Breast epithelium (tissue), 4 donors: ENCODE measurements around the gene NLK. TPM values are rescaled to one million over a fixed set of nuclear protein-coding genes. Genes with fewer than 3 reads are reported as not detected.

Experiments
- DNase-seq, 2 donors: peaks; one replicate each; pipeline ENCODE4 v3.0.0-alpha.2; 2019; ENCODE audit warnings: low spot score in 2 of 2
- H3K27ac ChIP-seq, 2 donors: fragments of 200-600 bp; sonication (generic) in 1 of 2; one replicate each; pipeline ENCODE4 v1.5.1; 2016 to 2019; ENCODE audit warnings: mild to moderate bottlenecking in 1 of 2
- H3K27me3 ChIP-seq, 2 donors: fragments of 200-600 bp; sonication (generic) in 1 of 2; one replicate each; pipeline versions ENCODE4 v1.5.1 to v1.6.0; 2017 to 2019; ENCODE audit warnings: control low read depth in 1 of 2, mild to moderate bottlenecking in 1 of 2
- H3K36me3 ChIP-seq: fragments of 200-600 bp; one replicate; pipeline ENCODE4 v1.5.1; 2019
- H3K4me1 ChIP-seq, 2 donors: fragments of 200-600 bp; sonication (generic); one replicate each; pipeline ENCODE4 v1.5.1; 2016 to 2019; ENCODE audit warnings: control low read depth in 1 of 2
- H3K4me3 ChIP-seq, 3 donors: fragments of 200-600 bp; sonication (generic); 1 replicate in 2 of 3; 2 replicates in 1 of 3; pipeline ENCODE4 v1.5.1; 2016 to 2019; ENCODE audit warnings: mild to moderate bottlenecking in 3 of 3, moderate library complexity in 2 of 3
- H3K9me3 ChIP-seq, 2 donors: fragments of 200-600 bp; sonication (generic) in 1 of 2; one replicate each; pipeline ENCODE4 v1.5.1; 2016 to 2019; ENCODE audit warnings: control low read depth in 1 of 2
- POLR2A ChIP-seq: fragments of 450-650 bp; IDR thresholded peaks from one replicate; pipeline ENCODE4 v1.6.1; 2016; ENCODE audit warnings: antibody characterized with exemption, mild to moderate bottlenecking, moderate library complexity
- POLR2AphosphoS5 ChIP-seq, 3 donors: sonication (generic); formaldehyde crosslinking; IDR thresholded peaks; one replicate each; pipeline ENCODE4 v1.6.1; 2017; ENCODE audit warnings: antibody characterized with exemption in 3 of 3
- intact Hi-C: fragments of 100-400 bp; cut with DNase I; formaldehyde crosslinking; loops from one replicate; pipeline ENCODE4 v1.15.1; 2023; ENCODE audit warnings: low total_unique reads
- total RNA-seq, 3 donors: library from RNA; depleted of rRNA; stranded (reverse); fragments of >200 nt; gene quantifications; one replicate each; pipeline ENCODE4 v1.1.0, GENCODE V29; 2016
- TF ChIP-seq, protein P1 (sequence below), 3 donors: fragments of 450-650 bp; IDR thresholded peaks; one replicate each; pipeline ENCODE4 v1.5.1; 2016 to 2017; ENCODE audit warnings: antibody characterized with exemption in 3 of 3, mild to moderate bottlenecking in 3 of 3, moderate library complexity in 3 of 3

Gene NLK
- total RNA-seq, 3 donors from 2014 or later: 19.8 to 35.1 (median 27.5) TPM

GRCh38 chr17:28112181-28112580, 69.7 kb downstream of the NLK start:
- no peak overlapping the region for H3K27ac ChIP-seq

GRCh38 chr17:28112606-28113005, 70.1 kb downstream of the NLK start:
- intact Hi-C loops: no loop called here
- Histone ChIP-seq H3K9me3 (no peaks in the 10 kb centered on the region), H3K4me3 (no peak overlapping the region), H3K36me3 (no peaks in the 10 kb centered on the region), H3K27me3 (no peaks in the 10 kb centered on the region), H3K4me1 (no peaks in the 10 kb centered on the region), H3K27ac (no peak overlapping the region)
- TF ChIP-seq POLR2A (no peak), POLR2AphosphoS5 (IDR thresholded peaks at IDR 0.05) (no peak)
- TF ChIP-seq, protein P1, sequence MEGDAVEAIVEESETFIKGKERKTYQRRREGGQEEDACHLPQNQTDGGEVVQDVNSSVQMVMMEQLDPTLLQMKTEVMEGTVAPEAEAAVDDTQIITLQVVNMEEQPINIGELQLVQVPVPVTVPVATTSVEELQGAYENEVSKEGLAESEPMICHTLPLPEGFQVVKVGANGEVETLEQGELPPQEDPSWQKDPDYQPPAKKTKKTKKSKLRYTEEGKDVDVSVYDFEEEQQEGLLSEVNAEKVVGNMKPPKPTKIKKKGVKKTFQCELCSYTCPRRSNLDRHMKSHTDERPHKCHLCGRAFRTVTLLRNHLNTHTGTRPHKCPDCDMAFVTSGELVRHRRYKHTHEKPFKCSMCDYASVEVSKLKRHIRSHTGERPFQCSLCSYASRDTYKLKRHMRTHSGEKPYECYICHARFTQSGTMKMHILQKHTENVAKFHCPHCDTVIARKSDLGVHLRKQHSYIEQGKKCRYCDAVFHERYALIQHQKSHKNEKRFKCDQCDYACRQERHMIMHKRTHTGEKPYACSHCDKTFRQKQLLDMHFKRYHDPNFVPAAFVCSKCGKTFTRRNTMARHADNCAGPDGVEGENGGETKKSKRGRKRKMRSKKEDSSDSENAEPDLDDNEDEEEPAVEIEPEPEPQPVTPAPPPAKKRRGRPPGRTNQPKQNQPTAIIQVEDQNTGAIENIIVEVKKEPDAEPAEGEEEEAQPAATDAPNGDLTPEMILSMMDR (IDR thresholded peaks at IDR 0.05): no peak
- no peak for DNase-seq

More at GRCh38 chr17:28112181-28112580, 69.7 kb downstream of the NLK start:
- Histone ChIP-seq H3K36me3 (no peaks in the 10 kb centered on the region), H3K9me3 (no peaks in the 10 kb centered on the region), H3K27me3 (no peaks in the 10 kb centered on the region), H3K4me1 (no peaks in the 10 kb centered on the region), H3K4me3 (no peak overlapping the region)
- TF ChIP-seq POLR2A (no peak), POLR2AphosphoS5 (IDR thresholded peaks at IDR 0.05) (no peak)
- TF ChIP-seq, protein P1 (IDR thresholded peaks at IDR 0.05): no peak
- intact Hi-C loops: no loop called here
- no peak for DNase-seq

DNA sequence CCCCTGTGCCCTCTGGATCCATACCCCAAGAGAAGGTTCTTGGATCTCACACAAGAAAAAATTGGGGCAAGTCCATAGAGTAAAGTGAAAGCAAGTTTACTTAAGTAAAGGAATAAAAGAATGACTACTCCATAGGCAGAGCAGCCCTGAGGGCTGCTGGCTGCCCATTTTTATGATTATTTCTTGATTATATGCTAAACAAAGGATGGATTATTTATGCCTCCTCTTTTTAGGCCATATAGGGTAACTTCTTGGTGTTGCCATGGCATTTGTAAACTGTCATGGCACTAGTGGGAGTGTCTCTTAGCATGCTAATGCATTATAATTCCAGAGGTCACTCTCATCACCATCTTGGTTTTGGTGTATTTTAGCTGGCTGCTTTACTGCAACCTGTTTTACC, 70.8 kb downstream of the NLK start:
- H3K9me3 ChIP-seq: no peaks in the 10 kb centered on the region
- H3K27ac ChIP-seq: no peak overlapping the region
- intact Hi-C loops: no loop called here
- no peak overlapping the region for H3K4me3 ChIP-seq
- TF ChIP-seq POLR2AphosphoS5 (IDR thresholded peaks at IDR 0.05) (no peak), POLR2A (no peak)
- TF ChIP-seq, protein P1 (IDR thresholded peaks at IDR 0.05): no peak
- no peaks in the 10 kb centered on the region for H3K27me3 ChIP-seq
- H3K4me1 ChIP-seq: no peaks in the 10 kb centered on the region
- H3K36me3 ChIP-seq: no peaks in the 10 kb centered on the region
- no peak for DNase-seq

- intact Hi-C loops: no loop called here
- H3K27me3 ChIP-seq: no peaks in the 10 kb centered on the region
- H3K4me1 ChIP-seq: no peaks in the 10 kb centered on the region
- DNase-seq: no peak
- no peaks in the 10 kb centered on the region for H3K9me3 ChIP-seq
- no peak overlapping the region for H3K4me3 ChIP-seq
- no peak overlapping the region for H3K27ac ChIP-seq
- no peaks in the 10 kb centered on the region for H3K36me3 ChIP-seq
- TF ChIP-seq POLR2AphosphoS5 (IDR thresholded peaks at IDR 0.05) (no peak), POLR2A (no peak)
- TF ChIP-seq, protein P1 (IDR thresholded peaks at IDR 0.05): no peak
These were observed 72.6 kb downstream of the NLK start for GRCh38 chr17:28115046-28115445.

- H3K9me3 ChIP-seq: no peaks in the 10 kb centered on the region
- no peaks in the 10 kb centered on the region for H3K27me3 ChIP-seq
- no peak overlapping the region for H3K27ac ChIP-seq
- no peaks in the 10 kb centered on the region for H3K4me1 ChIP-seq
- no peak for DNase-seq
- H3K36me3 ChIP-seq: no peaks in the 10 kb centered on the region
- TF ChIP-seq, protein P1 (IDR thresholded peaks at IDR 0.05): no peak
- no peak for TF ChIP-seq POLR2AphosphoS5 (IDR thresholded peaks at IDR 0.05)
- no peak overlapping the region for H3K4me3 ChIP-seq
- intact Hi-C loops: no loop called here
These were observed 74.8 kb downstream of the NLK start for GRCh38 chr17:28117304-28117703.
